Activated T-cell treated with anti-CD3 and anti-CD28 coated beads, Interleukin-2, amount 50 U/mL, for 1 hour (primary cell): ENCODE results near the gene MUC20.
"Not testable (repeated sequence)": the region's sequence is repeated elsewhere in the genome, so short reads cannot be mapped to it uniquely, and the experiment has no call there.

Experiments used
- DNase-seq: peaks from one replicate; pipeline ENCODE4 v3.0.0-alpha.2; 2020

MUC20 gene

DNA sequence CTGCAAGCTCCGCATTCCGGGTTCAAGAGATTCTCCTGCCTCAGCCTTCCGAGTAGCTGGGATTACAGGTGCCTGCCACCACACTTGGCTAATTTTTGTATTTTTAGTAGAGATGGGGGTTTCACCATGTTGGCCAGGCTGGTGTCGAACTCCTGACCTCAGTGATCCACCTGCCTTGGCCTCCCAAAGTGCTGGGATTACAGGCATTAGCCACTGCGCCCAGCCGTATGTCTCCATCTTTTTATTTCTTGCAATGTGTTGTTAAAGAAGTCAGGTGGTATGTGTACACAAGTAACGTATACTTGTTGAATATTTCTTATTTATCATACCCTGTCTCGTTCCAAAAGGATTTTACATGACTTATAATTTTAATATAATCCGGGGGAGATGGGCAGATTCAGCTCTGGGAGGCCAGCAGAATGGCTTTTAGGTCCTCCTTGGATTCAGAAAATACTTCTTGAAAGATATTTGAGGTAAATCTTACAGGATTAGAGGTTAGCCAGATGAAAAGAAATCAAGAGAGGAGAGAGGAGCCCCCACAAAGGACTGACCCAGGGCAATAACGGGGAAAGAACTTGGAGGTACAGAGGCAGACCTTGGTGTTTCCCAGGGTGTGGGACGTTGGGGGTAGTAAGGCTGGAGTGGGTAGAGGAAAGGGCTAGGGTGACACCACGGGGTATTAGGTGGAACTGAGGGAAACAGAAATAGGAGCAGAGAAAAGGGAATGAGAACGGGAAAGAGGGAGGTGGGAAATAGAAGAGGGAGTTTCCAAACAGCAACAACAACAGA, 27.2 kb upstream of the MUC20 start:
- no peak for DNase-seq

DNA sequence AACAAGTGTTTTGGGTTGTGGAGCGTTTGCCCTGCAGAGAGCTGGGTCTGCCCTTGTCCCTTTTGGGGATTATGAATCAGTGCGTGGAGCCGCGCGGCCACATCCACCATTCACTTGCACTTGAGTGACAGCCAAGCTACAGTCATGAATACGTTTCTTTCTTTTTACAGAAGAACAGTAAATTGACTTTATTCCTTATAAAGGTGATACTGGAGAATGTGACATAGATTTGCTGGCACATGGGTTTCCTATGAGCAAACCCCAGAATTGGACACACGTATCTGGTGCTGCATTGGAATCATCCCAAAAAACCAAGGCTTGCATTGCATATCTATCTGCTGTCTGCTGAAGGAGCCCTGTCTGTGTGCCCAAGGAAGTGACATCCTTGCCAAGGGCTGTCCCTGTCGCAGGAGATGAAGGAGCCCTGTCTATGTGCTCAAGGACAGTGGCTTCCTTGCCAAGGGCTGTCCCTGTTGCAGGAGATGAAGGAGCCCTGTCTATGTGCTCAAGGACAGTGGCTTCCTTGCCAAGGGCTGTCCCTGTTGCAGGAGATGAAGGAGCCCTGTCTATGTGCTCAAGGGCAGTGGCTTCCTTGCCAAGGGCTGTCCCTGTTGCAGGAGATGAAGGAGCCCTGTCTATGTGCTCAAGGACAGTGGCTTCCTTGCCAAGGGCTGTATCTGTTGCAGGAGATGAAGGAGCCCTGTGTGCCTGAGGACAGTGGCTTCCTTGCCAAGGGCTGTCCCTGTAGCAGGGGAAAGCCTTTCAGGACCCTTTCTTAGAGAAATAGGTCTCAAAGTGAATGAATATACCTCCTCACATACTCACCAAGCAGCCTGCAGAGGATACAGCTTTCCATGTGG, 26.3 kb upstream of the MUC20 start:
- DNase-seq, result not testable (repeated sequence)

DNA sequence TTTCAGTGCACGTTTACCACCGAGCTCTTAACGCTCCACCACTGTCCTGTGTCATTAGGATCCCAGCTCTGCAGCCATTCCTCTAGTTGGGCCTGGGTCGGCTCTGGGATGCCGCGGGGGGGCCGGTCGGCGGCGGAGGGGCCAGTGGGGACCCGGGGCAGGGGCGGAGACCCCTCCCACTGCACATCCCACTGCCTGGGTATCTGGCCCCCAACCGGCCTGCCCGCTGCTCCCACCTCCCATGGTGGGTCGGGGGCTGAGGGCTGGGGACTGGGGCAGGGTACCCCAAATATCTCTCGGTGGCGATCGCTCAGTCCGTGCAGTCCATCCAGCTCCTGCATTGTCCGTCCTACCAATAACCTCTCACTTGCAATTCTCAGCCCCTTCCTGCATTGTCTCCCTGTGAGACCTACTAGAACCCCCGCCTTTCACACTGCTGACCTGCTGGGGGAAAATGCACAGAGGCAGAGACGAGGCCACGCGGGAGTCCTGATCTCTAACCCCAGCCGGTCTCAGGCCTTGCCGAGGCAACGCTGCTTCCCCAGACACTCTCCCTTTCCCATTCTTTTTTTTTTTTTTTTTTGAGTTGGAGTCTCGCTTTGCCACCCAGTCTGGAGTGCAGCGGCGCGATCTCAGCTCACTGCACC, 24.0 kb upstream of the MUC20 start:
- DNase-seq, result no peak

DNA sequence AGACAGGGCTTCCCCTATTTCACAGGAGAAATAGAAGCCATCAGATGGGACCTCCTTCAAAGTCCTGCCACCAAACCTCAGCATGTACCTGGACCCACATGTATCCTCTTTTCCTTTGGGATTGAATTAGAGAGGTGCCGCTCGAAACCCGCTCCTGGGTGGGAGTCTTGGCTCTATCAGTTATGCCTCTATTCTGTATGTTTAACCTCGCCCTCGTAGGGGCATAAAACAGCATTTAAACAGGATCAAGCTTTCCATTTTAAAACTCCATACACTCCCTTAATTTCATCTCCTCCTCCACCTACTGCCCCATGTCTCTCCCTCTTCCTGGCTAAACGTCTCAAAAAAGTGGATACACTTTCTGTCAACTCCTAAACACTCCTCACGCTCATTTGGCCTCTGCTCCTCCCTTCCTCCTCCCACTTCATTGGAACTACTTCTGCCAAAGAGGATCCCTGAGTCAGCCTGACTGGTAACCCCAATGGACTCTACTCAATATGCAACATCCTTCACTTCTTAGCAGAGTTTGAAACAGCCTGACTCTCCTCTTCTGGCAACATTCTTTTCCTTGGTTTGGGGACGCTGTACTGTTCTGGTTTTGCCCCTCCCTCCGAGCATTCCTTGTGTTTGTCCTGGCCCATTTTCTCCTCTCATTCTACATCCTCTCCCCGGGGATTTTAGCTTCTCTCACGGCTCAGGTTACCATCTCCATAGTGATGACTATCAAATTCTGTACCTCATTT, 23.0 kb upstream of the MUC20 start:
- DNase-seq, result no peak

DNA sequence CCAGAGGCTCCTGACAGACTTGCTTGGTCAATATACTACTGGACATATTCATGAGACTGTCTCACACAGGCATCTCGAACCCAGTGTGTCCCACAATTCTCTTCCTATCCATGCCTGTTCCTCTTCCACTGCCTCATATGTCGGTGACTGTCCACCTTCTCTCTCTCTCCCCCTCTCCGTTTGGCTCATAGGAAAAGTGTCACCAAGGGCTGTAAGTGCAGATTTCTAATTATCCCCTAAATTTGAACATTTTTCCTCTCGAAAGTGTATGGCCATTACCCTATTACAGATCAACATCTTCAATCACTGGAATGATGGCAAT, 22.5 kb upstream of the MUC20 start:
- DNase-seq, result no peak

DNA sequence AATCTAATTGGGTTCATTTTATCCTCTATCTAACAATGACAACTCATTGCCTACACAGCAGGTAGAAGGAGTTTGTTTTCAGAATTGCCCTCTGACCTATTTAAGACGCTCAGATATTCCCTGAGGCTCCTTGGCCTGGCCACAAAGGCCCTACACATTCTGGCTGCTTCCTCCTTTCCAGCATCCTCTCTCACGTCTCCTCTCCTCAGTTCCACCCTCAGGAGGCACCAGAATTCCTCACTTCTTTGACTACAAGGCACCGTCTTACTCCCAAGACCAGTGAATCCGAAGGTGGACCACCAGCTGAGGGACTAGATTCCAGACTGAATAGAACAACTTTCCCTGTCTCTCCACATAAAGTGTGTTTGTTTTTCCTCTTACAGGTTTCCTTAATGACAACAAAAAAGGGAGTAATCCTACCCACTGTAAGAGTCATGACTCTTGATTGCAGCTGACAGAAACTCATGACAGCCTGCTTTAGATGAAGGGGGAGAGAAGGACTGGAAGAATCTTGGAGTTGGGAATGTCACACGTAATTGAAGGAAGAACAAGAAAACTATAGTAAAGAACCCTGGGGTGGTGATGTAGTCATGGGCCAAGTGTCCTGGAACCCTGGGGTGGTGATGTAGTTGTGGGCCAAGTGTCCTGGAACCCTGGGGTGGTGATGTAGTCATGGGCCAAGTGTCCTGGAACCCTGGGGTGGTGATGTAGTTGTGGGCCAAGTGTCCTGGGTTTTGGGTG, 22.0 kb upstream of the MUC20 start:
- no peak for DNase-seq

DNA sequence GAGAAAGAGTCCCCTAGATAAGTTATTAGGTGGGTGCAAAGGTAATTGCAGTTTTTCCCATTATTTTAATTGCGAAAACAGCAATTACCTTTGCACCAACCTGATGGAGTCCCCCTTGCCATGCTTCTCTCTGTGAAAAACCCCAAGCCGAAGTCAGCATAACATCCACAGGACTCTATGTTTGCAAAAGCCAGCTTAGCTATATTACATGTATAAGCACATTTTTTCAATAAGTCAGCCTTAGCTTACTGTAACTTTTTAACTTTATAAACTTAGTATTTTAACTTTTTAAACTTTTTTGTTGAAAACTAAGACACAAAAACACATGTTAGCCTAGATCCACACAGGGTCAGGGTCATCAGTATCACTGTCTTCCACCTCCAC, 21.4 kb upstream of the MUC20 start:
- DNase-seq, result no peak

DNA sequence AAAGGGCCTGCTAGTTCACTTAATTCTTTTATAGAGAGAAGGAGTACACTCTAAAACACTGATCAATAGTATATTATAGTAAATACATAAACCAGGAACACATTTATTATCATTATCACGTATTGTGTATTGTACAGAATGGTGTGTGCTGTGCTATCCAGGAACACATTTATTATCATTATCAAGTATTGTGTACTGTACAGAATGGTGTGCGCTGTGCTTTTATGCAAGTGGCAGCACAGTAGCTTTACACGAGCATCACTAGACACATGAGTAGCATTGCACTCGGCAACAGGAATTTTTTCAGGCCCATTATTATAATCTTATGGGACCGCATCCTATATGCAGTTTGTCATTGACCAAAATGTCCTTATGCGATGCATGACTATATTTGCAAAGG, 20.9 kb upstream of the MUC20 start:
- DNase-seq, result no peak

DNA sequence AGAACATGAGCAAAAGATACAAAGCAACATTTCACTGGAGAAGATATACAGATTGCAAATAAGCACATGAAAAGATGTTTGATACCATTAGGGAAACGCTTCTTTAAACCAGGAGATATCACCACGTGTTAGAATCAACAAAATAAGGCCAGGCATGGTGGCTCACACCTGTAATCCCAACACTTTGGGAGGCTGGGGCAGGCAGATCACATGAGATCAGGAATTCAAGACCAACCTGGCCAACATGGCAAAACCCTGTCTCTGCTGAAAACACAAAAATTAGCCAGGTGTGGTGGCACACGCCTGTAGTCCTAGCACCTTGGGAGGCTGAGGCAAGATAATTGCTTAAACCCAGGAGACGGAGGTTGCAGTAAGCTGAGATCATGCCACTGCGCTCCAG, 20.5 kb upstream of the MUC20 start:
- no peak for DNase-seq

DNA sequence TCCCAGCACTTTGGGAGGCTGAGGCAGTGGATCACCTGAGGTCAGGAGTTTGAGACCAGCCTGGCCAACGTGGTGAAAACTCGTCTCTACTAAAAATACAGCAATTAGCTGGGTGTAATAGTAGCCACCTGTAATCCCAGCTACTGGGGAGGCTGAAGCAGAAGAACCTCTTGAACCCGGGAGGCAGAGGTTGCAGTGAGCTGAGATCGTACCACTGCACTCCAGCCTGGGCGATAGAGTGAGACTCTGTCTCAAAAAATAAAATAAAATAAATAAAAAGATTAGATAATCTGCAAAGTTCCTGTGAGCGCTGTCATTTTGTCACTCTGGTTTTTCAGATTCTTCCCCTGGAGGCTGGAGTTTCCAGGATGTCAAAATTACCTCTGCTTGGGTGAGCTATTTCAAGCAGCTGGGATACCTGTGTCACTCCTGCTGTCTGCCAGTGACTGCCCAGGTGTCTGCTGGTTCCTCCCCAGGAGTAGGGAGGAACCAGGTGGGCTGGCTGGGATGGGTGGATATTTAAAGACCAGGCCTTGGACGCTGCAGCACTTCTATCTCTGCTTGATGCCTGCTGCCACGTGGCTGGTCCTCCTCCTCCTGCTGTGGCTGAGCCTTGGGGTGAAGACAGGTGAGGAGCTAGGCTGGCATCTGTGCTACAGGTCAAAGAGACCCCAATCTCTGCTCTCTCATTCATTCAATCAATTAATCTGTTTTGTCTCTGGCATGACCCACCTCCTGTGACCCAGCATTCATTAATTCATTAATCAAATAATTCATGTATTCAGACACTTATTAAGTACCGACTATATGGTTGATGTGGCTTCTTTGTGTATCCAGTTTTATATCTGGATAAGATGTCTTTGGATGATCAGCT, 19.5 kb upstream of the MUC20 start:
- no peak for DNase-seq

DNA sequence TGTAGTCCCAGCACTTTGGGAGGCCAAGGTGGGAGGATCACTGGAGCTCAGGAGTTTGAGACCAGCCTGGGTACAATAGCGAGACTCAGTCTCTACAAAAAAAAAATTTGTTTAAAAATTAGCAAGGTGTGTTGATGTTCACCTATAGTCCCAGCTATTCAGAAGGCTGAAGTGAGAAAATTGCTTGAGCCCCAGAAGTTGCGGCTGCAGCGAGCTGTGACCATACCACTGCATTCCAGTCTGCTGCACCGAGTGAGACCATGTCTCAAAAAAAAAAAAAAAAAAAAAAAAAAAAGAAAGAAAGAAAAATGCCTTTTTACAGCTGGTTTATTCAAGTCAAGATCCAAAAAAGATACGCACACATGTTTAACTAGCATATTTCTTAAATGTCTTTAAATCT, 17.0 kb upstream of the MUC20 start:
- DNase-seq, result no peak

DNA sequence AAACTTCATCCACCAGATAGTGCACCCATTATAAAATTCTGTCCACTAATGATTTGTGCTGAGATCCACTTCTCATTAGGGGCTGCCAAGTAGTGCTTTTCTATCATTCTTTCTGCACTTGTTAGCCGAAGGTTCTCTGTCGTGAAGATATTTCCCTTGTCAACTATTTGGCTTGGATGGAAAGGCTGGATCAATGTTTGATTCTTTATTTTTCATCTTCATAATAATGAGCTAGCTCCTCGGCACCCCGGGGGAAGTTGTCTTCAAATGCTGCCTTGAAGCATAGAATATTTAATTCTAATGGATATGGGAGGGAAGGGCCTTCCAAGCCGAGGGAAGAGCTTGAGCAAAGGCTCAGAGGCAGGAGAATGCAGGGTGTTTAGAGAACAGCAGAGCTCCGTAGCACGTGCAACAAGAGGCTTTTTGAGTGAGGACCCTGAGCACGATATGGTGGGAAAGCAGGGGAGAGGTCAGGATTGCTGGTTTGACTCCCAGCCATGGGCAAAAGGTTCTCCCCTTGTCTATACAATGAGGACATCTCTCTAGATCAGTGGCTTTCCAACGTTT, 16.3 kb upstream of the MUC20 start:
- no peak for DNase-seq

DNA sequence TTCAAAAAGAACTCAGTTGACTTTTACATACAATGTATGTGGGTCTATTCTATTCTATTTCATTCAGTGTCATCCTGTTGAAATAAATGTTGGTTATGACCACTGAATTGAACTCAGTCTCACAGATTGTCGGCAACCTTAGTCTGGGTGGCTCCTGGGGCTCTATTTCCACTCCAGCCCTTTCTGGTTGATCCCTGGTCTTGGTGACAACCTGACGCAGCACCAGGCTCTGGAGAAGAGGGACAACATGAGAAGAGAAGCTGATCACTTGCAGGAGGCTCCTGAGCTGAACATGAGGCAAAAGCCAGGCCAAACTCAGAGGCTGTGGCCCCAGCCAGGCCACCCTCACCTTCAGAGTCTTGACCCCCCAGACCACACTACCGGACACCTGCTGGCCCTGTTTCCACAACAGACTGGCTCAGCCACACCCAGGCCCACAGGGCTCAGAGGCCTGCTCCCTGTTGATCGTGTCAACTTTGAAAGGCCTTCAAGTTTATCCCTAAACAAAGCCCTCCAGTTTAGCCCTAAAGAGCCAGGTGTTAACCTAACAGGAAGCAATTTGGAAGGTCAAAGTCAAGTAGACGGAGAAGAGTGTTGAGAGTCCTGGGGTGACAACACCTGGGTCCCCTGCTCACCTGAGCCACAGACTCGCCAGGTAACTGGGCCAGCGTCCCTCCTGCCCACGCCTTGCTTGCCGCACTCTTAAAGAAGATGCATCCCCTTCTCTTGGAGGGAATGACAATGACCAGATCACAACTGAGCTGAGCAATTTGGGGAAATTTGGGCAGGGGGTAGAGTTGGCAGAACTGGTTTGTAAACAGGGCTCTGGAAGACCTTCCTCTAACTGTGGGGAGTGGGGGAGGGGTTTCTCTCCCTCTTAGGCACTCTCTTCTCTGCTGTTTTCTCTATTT, 15.4 kb upstream of the MUC20 start:
- DNase-seq, result no peak

DNA sequence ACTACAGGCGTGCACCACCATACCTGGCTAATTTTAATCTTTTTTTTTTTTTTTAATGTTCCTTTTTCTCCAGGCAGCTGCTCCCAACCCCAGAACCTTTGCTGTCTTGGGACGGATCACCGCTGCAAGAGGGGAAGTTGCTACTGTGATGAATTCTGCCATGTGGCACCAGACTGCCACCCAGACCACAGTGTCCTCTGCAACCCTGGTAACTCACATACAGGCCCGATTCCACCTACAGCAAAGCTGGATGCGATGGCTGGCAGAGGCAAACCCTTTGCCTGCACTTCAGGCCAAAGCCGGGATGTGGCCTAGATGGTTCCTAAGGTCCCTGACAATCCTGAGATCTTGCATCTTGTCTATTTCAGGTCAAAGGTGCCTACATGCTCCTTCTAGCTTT, 12.7 kb upstream of the MUC20 start:
- no peak for DNase-seq

DNA sequence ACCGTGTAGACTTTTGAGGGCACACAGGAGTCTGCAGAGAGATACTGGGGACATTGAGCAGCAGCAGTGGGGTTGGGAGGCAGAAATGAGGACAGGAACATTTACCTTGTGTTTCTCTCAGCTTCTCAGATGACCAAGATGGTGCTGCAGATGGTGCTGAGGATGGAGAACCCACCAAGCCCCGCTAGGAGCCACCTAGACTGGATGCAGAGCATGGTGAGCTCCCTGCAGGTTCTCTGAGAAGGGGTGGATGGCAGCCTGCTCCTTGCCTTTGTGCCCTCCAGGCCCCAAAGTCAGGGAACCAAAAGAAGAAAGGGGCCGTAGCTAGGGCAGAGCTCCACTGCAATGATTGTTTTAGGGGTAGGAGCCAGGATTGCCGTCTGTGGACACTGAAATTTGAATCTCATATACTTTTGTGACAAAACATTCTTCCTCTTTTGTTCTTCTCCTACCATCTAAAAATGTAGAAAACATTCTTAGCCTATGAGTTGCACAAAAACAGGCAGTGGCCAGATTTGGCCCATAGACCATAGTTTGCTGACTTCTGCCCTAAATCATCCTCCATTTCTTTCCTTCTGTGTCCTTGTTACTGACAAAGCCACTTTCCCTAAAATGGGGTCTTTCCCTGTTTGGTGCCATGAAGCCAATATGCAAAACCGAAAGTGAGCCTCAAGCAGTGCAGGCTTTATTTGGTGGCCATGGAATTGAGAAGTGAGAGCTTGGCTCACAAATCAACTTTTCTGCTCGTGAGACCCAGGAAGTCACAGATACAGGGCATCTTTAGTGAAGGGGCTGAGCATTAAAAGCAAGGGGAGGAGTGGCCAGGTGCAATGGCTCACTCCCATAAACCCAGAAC, 11.9 kb upstream of the MUC20 start:
- DNase-seq, result no peak

DNA sequence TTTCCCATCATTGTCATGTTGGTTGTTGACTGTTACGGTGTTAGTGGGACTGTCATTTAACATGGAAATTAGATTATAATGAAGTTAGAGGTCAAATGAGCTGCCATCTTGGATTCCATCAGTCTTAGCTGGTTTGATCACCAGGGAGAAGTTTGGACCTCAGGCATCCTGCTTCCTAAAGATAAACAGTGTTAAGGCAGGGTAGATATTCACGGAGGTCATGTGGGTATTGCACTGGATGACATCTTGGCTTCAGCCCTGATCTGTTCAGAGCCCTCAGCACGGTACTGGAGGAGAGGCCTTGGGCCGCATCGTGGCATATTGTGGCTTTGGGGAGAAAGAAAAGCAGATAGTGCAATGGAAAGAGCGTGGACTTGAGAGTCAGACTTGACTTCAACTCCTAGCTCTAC, 11.1 kb upstream of the MUC20 start:
- no peak for DNase-seq

DNA sequence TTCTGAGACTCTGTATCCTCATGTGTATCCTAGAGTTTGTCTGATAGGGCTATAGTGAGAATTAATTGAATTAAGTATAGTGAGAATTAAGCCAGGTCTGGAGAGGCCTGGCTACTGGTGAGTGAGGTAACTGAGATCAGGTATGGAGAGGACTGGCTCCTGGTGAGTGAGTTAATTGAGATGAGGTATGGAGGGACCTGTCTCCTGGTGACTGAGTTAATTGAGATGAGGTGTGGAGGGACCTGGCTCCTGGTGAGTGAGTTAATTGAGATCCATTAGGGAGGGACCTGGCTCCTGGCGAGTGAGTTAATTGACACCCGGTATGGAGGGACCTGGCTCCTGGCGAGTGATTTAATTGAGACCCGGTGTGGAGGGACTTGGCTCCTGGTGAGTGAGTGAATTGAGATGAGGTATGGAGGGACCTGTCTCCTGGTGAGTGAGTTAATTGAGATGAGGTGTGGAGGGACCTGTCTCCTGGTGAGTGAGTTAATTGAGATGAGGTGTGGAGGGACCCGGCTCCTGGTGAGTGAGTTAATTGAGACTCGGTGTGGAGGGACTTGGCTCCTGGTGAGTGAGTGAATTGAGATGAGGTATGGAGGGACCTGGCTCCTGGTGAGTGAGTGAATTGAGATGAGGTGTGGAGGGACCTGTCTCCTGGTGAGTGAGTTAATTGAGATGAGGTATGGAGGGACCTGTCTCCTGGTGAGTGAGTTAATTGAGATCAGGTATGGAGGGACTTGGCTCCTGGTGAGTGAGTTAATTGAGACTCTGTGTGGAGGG, 10.5 kb upstream of the MUC20 start:
- not testable (repeated sequence) for DNase-seq
